ENCODE results near the gene PIEZO2. TPM values are rescaled to one million over a fixed set of nuclear protein-coding genes. Genes with fewer than 3 reads are reported as not detected.
A peak's percentile ranks its signal among the peaks of the same experiment; 100 is the strongest.
"Not testable (repeated sequence)": the region's sequence is repeated elsewhere in the genome, so short reads cannot be mapped to it uniquely, and the experiment has no call there.

PIEZO2 gene
- not detected for total RNA-seq

DNA sequence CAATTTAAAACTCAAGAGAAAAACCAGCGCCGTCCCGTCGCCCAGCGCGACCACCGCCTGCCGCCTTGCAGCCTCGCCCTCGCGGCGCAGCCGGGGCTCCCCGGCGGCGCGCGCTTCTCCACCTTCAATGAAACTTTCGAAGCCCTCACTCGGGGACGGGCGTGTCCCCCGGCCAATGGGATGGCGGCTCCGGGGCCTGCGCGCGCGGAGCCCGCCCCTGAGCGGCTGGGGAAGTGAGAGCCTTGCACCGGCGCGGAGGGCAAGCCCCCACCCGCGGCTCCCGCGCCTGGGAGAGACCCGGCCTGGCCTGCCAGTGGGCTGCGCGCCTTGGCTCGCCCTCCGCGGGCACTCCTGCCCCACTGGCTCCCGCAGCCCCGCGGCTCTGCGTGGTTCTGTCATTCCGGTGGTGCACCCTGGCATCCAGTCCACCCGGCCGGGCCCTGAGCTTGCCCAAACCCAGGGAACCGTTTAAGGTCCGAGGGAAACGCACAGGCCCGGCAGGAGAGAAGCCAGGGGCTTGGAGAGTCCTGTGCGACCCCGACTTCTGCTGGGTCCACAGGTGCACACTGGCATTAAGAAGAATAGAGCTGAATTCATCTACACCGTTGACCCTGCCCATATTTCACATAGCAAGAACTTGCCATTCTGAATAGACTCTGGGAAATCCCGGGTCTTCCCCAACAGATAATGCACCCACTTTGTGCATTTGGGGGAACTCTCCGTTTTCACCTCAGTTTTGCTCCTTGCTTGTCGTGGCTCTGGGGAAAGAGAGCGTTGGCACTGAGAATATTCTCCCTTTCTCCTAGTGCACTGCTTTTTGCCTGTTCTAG is at the start of gene PIEZO2:
PIEZO2 (minus strand) TSS at position 129 of the 830 bp plus-strand sequence. CDS start 981 bp downstream, outside the sequence.
- no peak within 1 kb of the TSS for H3K27ac Mint-ChIP-seq
- ATAC-seq (ENCODE audit: low read depth), result no peak
- peaks cover 4% of the 10 kb centered on the region for H3K4me1 Mint-ChIP-seq
- DNase-seq, result no peak
- no peaks in the 10 kb centered on the region for H3K36me3 Mint-ChIP-seq
- no peaks in the 10 kb centered on the region for H3K9me3 Mint-ChIP-seq
- H3K4me3 Mint-ChIP-seq, result no peak within 1 kb of the TSS
- peaks cover 41% of the 10 kb centered on the region for H3K27me3 Mint-ChIP-seq
- POLR2A ChIA-PET, result no interaction called here

DNA sequence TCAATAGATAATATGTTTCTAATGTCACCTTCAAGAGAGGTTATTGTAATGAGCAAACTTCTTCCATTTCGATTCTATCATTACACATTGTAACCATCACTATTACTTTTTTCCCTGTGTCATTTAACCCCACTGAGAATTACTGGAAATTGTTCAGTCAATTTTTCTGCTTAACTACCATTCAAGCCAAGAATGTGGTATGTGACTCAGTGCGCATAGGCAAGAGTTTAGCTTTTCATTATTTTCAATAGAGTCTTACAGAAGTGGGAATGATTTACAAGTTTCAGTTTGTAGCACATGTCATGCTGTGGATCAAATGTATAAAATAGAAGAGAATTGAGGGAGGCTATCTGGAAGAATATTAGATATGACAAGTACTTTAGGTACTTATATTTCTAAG is 34.3 kb upstream of the PIEZO2 start:
- ATAC-seq (ENCODE audit: low read depth) (no peak), DNase-seq (no peak)
- H3K36me3 Mint-ChIP-seq, result no peaks in the 10 kb centered on the region
- H3K4me1 Mint-ChIP-seq, result no peaks in the 10 kb centered on the region
- POLR2A ChIA-PET, result no interaction called here
- peaks cover 4% of the 10 kb centered on the region for H3K27me3 Mint-ChIP-seq
- no peak overlapping the region for H3K4me3 Mint-ChIP-seq
- H3K9me3 Mint-ChIP-seq, result no peaks in the 10 kb centered on the region
- no peak overlapping the region for H3K27ac Mint-ChIP-seq

DNA sequence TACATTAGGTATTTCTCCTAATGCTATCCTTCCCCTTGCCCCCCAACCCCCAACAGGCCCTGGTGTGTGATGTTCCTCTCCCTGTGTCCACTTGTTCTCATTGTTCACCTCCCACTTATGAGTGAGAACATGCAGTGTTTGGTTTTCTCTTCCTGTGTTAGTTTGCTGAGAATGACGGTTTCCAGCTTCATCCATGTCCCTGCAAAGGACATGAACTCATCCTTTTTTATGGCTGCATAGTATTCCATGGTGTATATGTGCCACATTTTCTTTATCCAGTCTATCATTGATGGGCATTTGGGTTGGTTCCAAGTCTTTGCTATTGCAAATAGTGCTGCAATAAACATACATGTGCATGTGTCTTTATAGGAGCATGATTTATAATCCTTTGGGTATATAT is 32.3 kb upstream of the PIEZO2 start:
- H3K9me3 Mint-ChIP-seq; H3K27ac Mint-ChIP-seq; H3K4me1 Mint-ChIP-seq; DNase-seq; H3K36me3 Mint-ChIP-seq; H3K4me3 Mint-ChIP-seq; POLR2A ChIA-PET; ATAC-seq (ENCODE audit: low read depth); H3K27me3 Mint-ChIP-seq: not testable (repeated sequence)

DNA sequence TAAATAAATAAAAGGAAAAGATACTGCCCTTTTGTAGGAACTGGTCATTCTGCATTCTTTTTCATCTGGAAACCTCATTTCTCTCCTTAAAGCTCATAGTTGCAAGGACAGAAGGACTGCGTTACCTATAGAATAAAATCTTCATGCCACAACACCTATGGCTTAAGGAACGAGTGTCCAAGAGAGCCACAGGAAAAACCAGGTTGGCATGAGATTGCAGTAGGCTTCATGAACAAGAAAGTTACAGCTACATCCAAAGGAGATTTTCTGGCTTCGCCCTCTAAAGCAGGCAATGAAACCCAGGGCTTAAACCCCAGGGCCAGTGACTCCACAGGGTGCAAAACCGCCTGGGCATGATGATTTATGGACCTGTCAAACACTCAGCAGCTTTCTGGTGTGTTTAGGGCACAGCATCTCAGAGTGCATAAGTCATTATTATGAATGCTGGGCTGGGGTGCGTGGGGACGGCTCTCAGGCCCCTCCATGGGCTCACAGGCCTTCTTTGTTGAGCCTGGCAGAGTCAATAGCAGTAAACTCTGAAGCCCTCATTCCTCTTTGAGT is 30.7 kb upstream of the PIEZO2 start:
- DNase-seq, result no peak
- Mint-ChIP-seq H3K4me3 (no peak overlapping the region), H3K36me3 (no peaks in the 10 kb centered on the region), H3K4me1 (no peaks in the 10 kb centered on the region), H3K9me3 (no peaks in the 10 kb centered on the region), H3K27ac (no peak overlapping the region), H3K27me3 (peaks cover 2% of the 10 kb centered on the region)
- POLR2A ChIA-PET, result no interaction called here
- no peak for ATAC-seq (ENCODE audit: low read depth)

DNA sequence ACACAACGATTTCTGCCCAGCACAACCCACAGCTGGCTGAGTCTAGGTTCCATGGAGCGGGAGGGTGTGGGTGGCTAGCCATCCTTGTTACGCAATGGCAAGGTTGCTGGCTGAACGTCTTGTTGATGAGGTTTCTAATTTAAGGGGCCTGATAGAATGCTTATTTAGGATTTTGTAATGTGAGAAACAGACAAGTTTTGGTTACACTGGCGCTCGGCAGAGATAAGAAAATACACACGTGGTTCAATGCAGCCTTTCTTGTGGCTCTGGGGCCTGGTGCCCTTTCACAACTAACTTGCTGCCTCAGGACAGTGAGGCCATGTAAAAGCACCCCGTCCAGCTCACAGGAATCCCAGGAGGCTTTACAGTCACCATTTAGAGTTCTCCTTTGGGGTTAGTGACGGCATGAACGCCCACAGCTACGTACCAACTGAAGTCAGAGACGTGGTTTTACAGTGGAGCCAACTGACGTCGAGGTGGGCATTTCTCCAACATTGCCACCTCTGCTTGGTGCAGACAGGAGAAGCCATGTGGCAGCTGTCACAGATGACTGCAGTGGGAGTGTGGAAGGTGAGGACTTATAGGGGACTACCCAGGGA is 29.7 kb upstream of the PIEZO2 start:
- DNase-seq, result no peak
- POLR2A ChIA-PET, result no interaction called here
- Mint-ChIP-seq H3K4me1 (no peaks in the 10 kb centered on the region), H3K36me3 (no peaks in the 10 kb centered on the region), H3K4me3 (no peak overlapping the region), H3K27ac (no peak overlapping the region), H3K9me3 (no peaks in the 10 kb centered on the region), H3K27me3 (peaks cover 2% of the 10 kb centered on the region)
- no peak for ATAC-seq (ENCODE audit: low read depth)

DNA sequence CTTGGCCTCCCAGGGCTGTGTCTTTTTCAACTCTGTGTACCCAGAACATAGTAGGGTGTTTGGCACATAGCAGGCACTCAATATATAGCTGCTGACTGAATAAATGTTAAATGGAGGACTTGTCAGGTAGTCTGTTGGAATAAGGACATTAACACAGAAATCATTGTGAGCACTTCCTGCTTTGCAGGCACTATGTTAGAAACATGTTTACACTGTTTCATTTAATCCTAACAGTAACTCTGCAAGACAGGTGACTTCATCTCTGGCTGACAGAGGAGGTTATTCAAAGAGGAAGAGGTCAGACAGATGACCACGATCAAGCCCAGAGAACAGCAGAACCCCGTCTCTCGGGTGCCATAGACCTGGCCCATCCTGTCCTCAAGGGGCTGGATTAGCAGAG is 28.0 kb upstream of the PIEZO2 start:
- POLR2A ChIA-PET, result no interaction called here
- no peaks in the 10 kb centered on the region for H3K36me3 Mint-ChIP-seq
- no peaks in the 10 kb centered on the region for H3K9me3 Mint-ChIP-seq
- H3K4me1 Mint-ChIP-seq, result no peaks in the 10 kb centered on the region
- H3K27ac Mint-ChIP-seq, result no peak overlapping the region
- no peak overlapping the region for H3K4me3 Mint-ChIP-seq
- no peaks in the 10 kb centered on the region for H3K27me3 Mint-ChIP-seq
- no peak for ATAC-seq (ENCODE audit: low read depth)
- no peak for DNase-seq

DNA sequence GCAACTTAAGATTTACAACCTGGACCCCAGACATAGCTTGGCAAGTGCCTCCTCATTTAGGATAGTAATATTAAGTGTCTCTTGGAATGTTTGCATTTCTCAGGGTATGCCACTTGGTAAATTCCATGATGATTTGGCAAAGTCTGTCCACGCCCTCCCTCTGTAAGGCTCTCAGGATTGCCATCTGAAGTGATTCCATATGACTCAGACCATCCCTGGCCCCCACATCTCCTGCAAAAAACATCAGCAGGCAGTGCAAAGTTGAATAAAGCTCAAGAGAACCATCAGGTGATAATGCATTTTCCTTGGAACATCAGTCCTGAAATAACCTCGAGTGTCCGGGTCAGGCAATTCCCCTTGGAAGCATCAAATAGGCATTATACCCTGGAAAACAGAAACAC is 27.1 kb upstream of the PIEZO2 start:
- Mint-ChIP-seq H3K27me3 (no peaks in the 10 kb centered on the region), H3K36me3 (no peaks in the 10 kb centered on the region), H3K4me1 (no peaks in the 10 kb centered on the region), H3K9me3 (no peaks in the 10 kb centered on the region), H3K4me3 (no peak overlapping the region), H3K27ac (no peak overlapping the region)
- POLR2A ChIA-PET, result no interaction called here
- DNase-seq, result no peak
- ATAC-seq (ENCODE audit: low read depth), result no peak

DNA sequence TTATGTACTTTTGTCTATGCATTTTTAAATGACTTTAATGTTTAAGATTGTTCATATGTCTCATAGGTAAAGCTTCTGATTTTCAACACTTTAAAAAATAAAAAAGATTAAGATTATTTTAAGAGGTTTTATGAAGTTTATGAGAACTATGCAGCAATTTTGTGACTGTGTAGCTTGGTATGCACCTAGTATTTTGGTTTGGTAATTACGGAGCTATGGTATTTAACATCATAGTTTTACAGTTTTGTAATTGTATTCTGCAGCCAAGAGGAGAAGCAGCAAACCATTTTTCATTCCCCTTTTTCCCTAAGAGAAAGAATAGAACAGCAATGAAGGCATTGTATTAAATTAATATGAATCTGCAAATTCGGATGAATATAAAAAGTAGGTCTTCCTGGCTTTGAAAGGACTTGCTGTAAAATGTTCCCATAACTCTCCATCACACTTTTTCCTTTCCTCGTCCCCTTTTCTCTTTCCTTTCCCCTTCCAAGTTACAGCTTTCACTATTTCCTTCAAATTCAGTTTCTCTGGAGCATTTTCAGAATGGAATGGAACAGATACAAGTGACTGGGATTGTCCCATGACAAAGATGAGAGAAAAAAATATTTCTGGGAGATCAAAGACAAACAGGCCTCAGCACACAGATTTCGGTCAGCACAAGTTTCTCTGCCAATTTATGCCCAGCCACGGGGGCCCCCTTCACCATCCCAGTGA is 26.1 kb upstream of the PIEZO2 start:
- Mint-ChIP-seq H3K4me1 (no peaks in the 10 kb centered on the region), H3K27ac (no peak overlapping the region), H3K36me3 (no peaks in the 10 kb centered on the region), H3K27me3 (no peaks in the 10 kb centered on the region), H3K9me3 (no peaks in the 10 kb centered on the region), H3K4me3 (no peak overlapping the region)
- POLR2A ChIA-PET, result no interaction called here
- DNase-seq, result no peak
- no peak for ATAC-seq (ENCODE audit: low read depth)

DNA sequence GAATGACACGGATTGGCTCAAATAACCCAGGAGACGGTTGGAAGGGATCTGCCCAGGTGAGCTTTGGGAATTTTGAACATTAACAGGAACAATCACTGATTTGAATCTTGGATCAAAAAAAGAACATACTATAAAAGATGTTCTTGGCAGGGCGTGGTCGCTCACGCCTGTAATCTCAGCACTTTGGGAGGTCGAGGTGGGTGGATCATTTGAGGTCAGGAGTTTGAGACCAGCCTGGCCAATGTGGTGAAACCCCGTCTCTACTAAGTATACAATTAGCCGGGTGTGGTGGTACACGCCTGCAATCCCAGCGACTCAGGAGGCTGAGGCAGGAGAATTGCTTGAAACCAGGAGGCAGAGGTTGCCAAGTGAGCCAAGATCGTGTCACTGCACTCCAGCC is 24.8 kb upstream of the PIEZO2 start:
- H3K27me3 Mint-ChIP-seq; H3K27ac Mint-ChIP-seq; H3K9me3 Mint-ChIP-seq; H3K4me3 Mint-ChIP-seq; POLR2A ChIA-PET; ATAC-seq (ENCODE audit: low read depth); H3K4me1 Mint-ChIP-seq; H3K36me3 Mint-ChIP-seq; DNase-seq: not testable (repeated sequence)

DNA sequence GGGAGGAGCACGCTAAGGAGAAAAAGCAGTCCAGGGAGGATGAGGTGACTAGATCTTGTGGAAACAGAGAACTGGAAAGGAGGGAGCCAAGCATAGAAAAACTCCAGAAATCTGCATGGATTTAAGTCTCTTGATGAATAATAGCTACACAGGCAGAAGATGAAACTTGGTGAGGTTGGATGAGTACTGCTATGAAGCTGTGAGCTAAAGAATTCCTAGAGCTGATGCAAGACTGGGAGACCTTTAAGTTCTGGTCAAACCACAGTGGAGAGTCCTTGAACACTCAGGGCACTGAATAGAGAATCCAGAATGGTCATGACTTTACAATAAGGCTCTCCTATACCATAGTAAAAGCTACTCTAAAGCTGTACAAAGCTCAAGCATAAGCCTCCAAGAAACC is 18.4 kb upstream of the PIEZO2 start:
- ATAC-seq (ENCODE audit: low read depth), result no peak
- no peaks in the 10 kb centered on the region for H3K4me1 Mint-ChIP-seq
- no peak overlapping the region for H3K27ac Mint-ChIP-seq
- DNase-seq, result no peak
- H3K27me3 Mint-ChIP-seq, result peaks cover 5% of the 10 kb centered on the region
- POLR2A ChIA-PET, result no interaction called here
- no peak overlapping the region for H3K4me3 Mint-ChIP-seq
- H3K9me3 Mint-ChIP-seq, result no peaks in the 10 kb centered on the region
- H3K36me3 Mint-ChIP-seq, result no peaks in the 10 kb centered on the region

DNA sequence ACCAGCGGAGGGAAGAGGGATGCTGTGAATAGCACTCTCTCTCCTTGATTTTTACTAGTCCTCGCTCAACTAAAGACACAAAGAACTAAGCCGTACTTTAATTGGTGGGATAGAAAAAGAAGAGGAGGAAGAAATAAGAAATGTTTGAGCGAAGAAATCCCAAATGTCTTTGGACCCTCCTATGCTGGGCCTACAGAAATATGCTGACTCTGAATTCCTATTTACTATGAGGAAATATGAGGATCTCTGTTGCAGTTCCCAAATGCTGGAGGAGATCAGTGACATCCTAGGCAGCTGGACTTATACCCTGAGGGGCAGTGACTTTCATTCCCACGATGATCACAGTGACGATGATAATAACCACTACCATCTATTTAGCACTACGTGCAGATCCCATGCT is 16.6 kb upstream of the PIEZO2 start:
- H3K4me3 Mint-ChIP-seq, result no peak overlapping the region
- no peaks in the 10 kb centered on the region for H3K36me3 Mint-ChIP-seq
- H3K27me3 Mint-ChIP-seq, result peaks cover 5% of the 10 kb centered on the region
- POLR2A ChIA-PET, result no interaction called here
- no peak for ATAC-seq (ENCODE audit: low read depth)
- H3K27ac Mint-ChIP-seq, result no peak overlapping the region
- no peaks in the 10 kb centered on the region for H3K4me1 Mint-ChIP-seq
- no peaks in the 10 kb centered on the region for H3K9me3 Mint-ChIP-seq
- DNase-seq, result no peak

DNA sequence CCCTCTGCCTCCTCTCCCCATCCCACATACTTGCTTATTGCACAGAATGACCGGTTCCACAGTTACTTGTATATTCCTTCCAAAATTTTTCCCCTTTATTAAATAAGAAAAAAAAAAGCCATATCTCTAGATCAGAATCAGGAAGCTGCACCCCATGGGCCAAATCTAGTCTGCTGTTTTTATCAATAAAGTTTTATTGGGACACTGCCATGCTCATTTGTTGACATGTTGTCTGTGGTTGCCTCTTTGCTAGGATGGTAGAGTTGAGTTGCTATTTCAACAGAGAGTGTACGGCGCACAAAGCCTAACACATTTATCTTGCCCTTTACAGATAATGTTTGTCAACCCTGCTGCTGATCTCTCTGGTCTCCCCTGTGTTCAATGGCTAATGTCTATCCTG is 15.8 kb upstream of the PIEZO2 start:
- Mint-ChIP-seq H3K27ac (no peak overlapping the region), H3K36me3 (no peaks in the 10 kb centered on the region), H3K9me3 (no peaks in the 10 kb centered on the region), H3K4me3 (no peak overlapping the region), H3K4me1 (no peaks in the 10 kb centered on the region), H3K27me3 (peaks cover 5% of the 10 kb centered on the region)
- DNase-seq (no peak), ATAC-seq (ENCODE audit: low read depth) (no peak)
- POLR2A ChIA-PET, result interaction anchor here (0.6 kb wide), 1 partner anchor 49 kb away, joined by 3 read pairs; no protein-coding TSS in a partner anchor

DNA sequence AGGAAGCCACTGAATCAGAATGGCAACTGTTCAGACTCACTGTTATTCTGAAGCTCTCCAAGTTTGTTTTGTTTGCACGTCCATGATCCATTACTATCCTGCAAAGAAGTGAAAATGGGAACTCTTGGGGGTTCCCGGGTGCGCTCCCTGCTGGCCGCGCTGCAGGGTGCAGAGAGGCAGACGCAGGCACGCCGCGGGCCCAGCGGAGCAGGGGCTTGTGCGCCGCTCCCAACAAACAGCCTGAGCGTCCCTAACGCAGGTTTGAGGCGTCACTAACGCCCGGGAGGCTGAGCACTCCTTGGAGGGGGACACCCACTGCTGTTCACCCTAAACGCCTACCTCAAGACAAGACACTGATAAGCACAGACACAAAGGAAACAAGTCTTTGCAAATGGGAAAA is 14.3 kb upstream of the PIEZO2 start:
- ATAC-seq (ENCODE audit: low read depth) (peak; percentile 42), DNase-seq (no peak)
- Mint-ChIP-seq H3K36me3 (no peaks in the 10 kb centered on the region), H3K9me3 (no peaks in the 10 kb centered on the region), H3K4me3 (no peak overlapping the region), H3K27me3 (peaks cover 5% of the 10 kb centered on the region), H3K4me1 (no peaks in the 10 kb centered on the region), H3K27ac (no peak overlapping the region)
- POLR2A ChIA-PET, result no interaction called here

DNA sequence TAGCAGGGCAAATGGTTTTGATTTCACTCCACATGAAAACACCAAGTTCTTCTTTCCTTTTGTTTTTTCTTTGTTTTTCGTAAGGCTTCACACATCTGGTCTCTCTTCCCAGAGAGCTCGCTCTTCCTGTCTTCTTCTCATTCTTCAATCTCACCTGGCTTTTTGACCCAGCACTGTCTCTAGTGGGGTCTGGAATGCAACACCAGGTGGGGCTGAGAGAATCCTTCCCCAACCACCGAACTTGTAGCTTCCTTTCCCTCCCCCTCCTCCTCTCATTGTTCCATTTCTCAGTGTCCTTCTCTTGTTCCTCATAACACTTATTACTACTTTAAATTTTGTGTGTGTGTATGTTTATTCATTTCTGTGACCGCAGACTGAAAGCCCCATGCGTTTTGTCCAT is 13.5 kb upstream of the PIEZO2 start:
- no peak for ATAC-seq (ENCODE audit: low read depth)
- Mint-ChIP-seq H3K9me3 (no peaks in the 10 kb centered on the region), H3K36me3 (no peaks in the 10 kb centered on the region), H3K4me1 (no peaks in the 10 kb centered on the region), H3K4me3 (no peak overlapping the region), H3K27ac (no peak overlapping the region), H3K27me3 (peaks cover 5% of the 10 kb centered on the region)
- POLR2A ChIA-PET, result no interaction called here
- no peak for DNase-seq
